ENCODE results near the gene TNFRSF13B. TPM values are rescaled to one million over a fixed set of nuclear protein-coding genes. Genes with fewer than 3 reads are reported as not detected.
A peak's percentile ranks its signal among the peaks of the same experiment; 100 is the strongest.

TNFRSF13B gene
- total and polyA plus RNA-seq, 2 donors from 2014 or later, result 1.4 TPM; not detected in 1

GRCh38 chr17:16943541-16944333, 28.2 kb downstream of the TNFRSF13B start:
- FAIRE-seq (no peak), DNase-seq (peak in 1 of 5 donors; percentile 13)
- H3K4me1 ChIP-seq (ENCODE audit: control insufficient read depth in 2 of 3, insufficient read depth in 2 of 3, low read depth in 1 of 3, low read length in 3 of 3), result no peaks in the 10 kb centered on the region
- intact Hi-C loops (cut with DNase I), result no loop called here
- H3K9me3 ChIP-seq (ENCODE audit: control insufficient read depth in 2 of 3, insufficient read depth in 1 of 3, low read length in 3 of 3), result peaks cover 0 to 5% (median 2%) of the 10 kb centered on the region in 3 donors
- no peak overlapping the region for H3K9ac ChIP-seq (ENCODE audit: low read length in 3 of 3)
- no peak overlapping the region for H3K27ac ChIP-seq (ENCODE audit: low read depth in 2 of 2, low read length in 2 of 2)
- H3K27me3 ChIP-seq (ENCODE audit: control insufficient read depth, insufficient read depth, low read length), result no peaks in the 10 kb centered on the region
- no peaks in the 10 kb centered on the region for H3K36me3 ChIP-seq (ENCODE audit: control insufficient read depth in 2 of 3, insufficient read depth in 3 of 3, low read length in 3 of 3)
- no peak for TF ChIP-seq CTCF (IDR thresholded peaks at IDR 0.05; ENCODE audit: borderline replicate concordance, extremely low read depth, insufficient read depth)
- H3K4me3 ChIP-seq (ENCODE audit: low read length in 3 of 3), result no peak overlapping the region

- DNase-seq (no peak), FAIRE-seq (no peak)
- intact Hi-C loops (cut with DNase I), result no loop called here
- Histone ChIP-seq H3K9ac (ENCODE audit: low read length in 3 of 3) (no peak overlapping the region), H3K4me3 (ENCODE audit: low read length in 3 of 3) (no peak overlapping the region), H3K4me1 (ENCODE audit: control insufficient read depth in 2 of 3, insufficient read depth in 2 of 3, low read depth in 1 of 3, low read length in 3 of 3) (no peaks in the 10 kb centered on the region), H3K9me3 (ENCODE audit: control insufficient read depth in 2 of 3, insufficient read depth in 1 of 3, low read length in 3 of 3) (no peaks in the 10 kb centered on the region), H3K27ac (ENCODE audit: low read depth in 2 of 2, low read length in 2 of 2) (no peak overlapping the region), H3K36me3 (ENCODE audit: control insufficient read depth in 2 of 3, insufficient read depth in 3 of 3, low read length in 3 of 3) (no peaks in the 10 kb centered on the region), H3K27me3 (ENCODE audit: control insufficient read depth, insufficient read depth, low read length) (no peaks in the 10 kb centered on the region)
- TF ChIP-seq CTCF (IDR thresholded peaks at IDR 0.05; ENCODE audit: borderline replicate concordance, extremely low read depth, insufficient read depth), result no peak
Measured at GRCh38 chr17:16943032-16943352, 28.9 kb downstream of the TNFRSF13B start.

- H3K9me3 ChIP-seq (ENCODE audit: control insufficient read depth in 2 of 3, insufficient read depth in 1 of 3, low read length in 3 of 3), result no peaks in the 10 kb centered on the region
- H3K27me3 ChIP-seq (ENCODE audit: control insufficient read depth, insufficient read depth, low read length), result no peaks in the 10 kb centered on the region
- H3K36me3 ChIP-seq (ENCODE audit: control insufficient read depth in 2 of 3, insufficient read depth in 3 of 3, low read length in 3 of 3), result no peaks in the 10 kb centered on the region
- no peak overlapping the region for H3K4me3 ChIP-seq (ENCODE audit: low read length in 3 of 3)
- no peak overlapping the region for H3K9ac ChIP-seq (ENCODE audit: low read length in 3 of 3)
- DNase-seq (peak in 1 of 5 donors; percentile 12), FAIRE-seq (no peak)
- no peak for TF ChIP-seq CTCF (IDR thresholded peaks at IDR 0.05; ENCODE audit: borderline replicate concordance, extremely low read depth, insufficient read depth)
- H3K27ac ChIP-seq (ENCODE audit: low read depth in 2 of 2, low read length in 2 of 2), result no peak overlapping the region
- H3K4me1 ChIP-seq (ENCODE audit: control insufficient read depth in 2 of 3, insufficient read depth in 2 of 3, low read depth in 1 of 3, low read length in 3 of 3), result no peaks in the 10 kb centered on the region
- intact Hi-C loops (cut with DNase I), result no loop called here
Measured at GRCh38 chr17:16942141-16943031, 29.5 kb downstream of the TNFRSF13B start.
